ENCODE measurements around the gene TMEM109. TPM values are rescaled to one million over a fixed set of nuclear protein-coding genes. Genes with fewer than 3 reads are reported as not detected.
A peak's percentile ranks its signal among the peaks of the same experiment; 100 is the strongest.

The TMEM109 gene
- total and polyA plus RNA-seq, 2 donors: 32.9 to 183 TPM

DNA sequence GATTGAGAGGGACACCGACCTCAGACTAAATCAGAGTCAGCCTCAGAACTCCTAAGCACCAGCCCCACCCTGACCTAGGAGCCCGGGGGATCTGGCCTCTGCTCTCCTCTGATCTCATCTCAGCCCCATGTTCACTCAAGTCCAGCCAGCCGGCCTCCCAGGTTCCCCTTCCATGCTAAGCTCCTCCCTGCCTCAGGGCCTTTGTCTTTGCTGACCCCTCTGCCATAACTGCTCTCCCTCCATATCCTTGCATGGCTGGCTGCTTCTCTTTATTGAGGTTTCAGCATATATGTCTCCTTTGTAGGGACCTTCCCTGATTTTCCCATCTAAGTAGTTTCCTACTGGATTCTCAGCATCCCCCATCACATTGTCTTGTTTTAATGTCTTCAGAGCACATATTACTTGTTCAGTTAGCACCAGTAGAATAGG, 38.8 kb downstream of the TMEM109 start:
- no peaks in the 10 kb centered on the region for H3K4me1 ChIP-seq (ENCODE audit: insufficient read depth)

DNA sequence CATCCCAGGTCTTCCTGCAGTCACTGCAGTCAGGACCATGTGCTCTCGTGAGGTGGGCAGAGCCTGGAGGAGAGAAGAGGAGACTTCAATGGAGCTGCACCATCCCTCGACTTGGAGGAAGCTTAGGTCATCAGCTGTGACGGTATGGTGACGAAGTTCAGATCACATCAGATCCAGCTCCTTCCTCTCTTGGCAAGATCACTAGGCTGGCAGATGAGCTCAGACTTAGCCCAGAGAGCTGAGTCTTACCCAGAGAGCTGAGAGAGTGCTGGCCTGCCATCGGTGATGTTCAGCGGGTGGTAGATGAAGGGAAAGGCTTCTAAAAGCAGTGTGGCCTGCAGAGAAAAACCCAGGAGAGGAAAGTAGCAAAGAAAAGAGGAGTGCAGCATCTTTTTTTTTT, 39.8 kb downstream of the TMEM109 start:
- Histone ChIP-seq H3K4me3 (ENCODE audit: low read depth, low read length) (no peak overlapping the region), H3K36me3 (ENCODE audit: insufficient read depth) (no peaks in the 10 kb centered on the region), H3K4me1 (ENCODE audit: insufficient read depth) (no peaks in the 10 kb centered on the region), H3K27ac (ENCODE audit: low read depth) (no peak overlapping the region)
- WGBS: 73% methylated on average over 6 of the region's 6 CpGs
- no peak for DNase-seq (ENCODE audit: extremely low spot score)

More for the DNA sequence above, 38.8 kb downstream of the TMEM109 start:
- peak overlapping the region; percentile 48 for H3K4me3 ChIP-seq (ENCODE audit: low read depth, low read length)
- no peaks in the 10 kb centered on the region for H3K36me3 ChIP-seq (ENCODE audit: insufficient read depth)
- H3K27ac ChIP-seq (ENCODE audit: low read depth): peak overlapping the region; percentile 54
- 44% methylated on average over 3 of the region's 3 CpGs for WGBS
- DNase-seq (ENCODE audit: extremely low spot score): no peak

DNA sequence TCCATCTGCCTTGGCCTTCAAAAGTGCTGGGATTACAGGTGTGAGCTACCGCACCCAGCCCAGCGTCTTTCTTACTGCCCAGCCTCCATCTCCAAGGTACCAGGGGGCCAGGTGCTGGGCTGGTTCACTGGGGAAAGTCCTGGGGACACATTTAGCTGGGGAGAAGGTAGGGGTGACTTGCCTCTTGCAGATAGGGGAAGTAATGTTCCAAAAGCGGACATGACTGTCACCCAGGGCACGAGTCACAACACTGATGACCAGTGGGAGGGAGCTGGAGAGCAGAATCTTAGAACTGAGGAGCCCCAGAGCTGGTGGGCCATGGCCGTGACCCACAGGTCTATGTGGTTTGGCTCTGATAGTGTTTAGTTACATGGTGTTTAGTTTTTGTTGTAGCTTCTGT, 40.5 kb downstream of the TMEM109 start:
- DNase-seq (ENCODE audit: extremely low spot score): no peak
- H3K27ac ChIP-seq (ENCODE audit: low read depth): no peak overlapping the region
- H3K4me3 ChIP-seq (ENCODE audit: low read depth, low read length): no peak overlapping the region
- no peaks in the 10 kb centered on the region for H3K4me1 ChIP-seq (ENCODE audit: insufficient read depth)
- WGBS: 91% methylated on average over 5 of the region's 5 CpGs
- H3K36me3 ChIP-seq (ENCODE audit: insufficient read depth): no peaks in the 10 kb centered on the region

DNA sequence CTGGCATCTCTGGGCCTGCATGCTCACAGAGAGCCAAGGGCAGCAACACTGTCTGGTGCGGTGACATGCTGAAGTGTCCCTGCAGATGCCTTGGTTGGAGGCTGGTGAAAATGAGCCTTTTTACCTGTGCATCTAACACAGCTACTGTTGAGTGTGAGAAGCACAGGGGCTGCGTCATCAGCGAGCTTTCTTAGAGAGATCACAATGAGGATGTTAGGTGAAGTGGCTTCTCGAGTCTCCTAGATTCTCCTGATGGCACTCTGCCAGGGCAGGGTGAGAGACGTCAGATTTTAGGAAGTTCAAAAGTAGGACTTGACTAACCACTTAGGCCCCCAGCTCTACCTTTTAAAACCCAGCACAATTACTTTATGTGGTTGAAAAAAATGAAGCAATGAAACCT, 41.6 kb downstream of the TMEM109 start:
- H3K27ac ChIP-seq (ENCODE audit: low read depth): no peak overlapping the region
- no peak for DNase-seq (ENCODE audit: extremely low spot score)

DNA sequence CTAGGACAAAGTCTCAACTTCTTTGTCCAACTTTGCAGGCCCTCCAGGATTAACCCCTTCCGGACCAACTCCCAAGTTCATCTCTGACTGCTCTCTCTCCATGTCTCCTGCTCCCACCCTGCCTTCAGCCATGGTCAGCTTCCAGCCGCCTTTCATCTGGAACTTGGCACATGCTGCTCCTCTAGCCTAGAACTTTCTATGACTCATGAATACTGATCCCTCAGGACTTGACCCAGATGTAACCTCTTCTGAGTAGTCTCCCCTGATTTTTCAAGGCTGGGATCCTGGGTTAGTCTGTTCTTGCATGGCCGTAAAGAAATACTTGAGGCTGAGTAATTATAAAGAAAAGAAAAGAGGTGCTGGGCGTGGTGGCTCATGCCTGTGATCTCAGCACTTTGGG, 43.2 kb downstream of the TMEM109 start:
- H3K4me1 ChIP-seq (ENCODE audit: insufficient read depth): no peaks in the 10 kb centered on the region
- WGBS: 78% methylated on average over 4 of the region's 4 CpGs
- DNase-seq (ENCODE audit: extremely low spot score): no peak
- no peaks in the 10 kb centered on the region for H3K36me3 ChIP-seq (ENCODE audit: insufficient read depth)
- no peak overlapping the region for H3K4me3 ChIP-seq (ENCODE audit: low read depth, low read length)
- no peak overlapping the region for H3K27ac ChIP-seq (ENCODE audit: low read depth)

More for the DNA sequence above, 41.6 kb downstream of the TMEM109 start:
- H3K36me3 ChIP-seq (ENCODE audit: insufficient read depth): no peaks in the 10 kb centered on the region
- WGBS: 50% methylated on average over 5 of the region's 5 CpGs
- H3K4me1 ChIP-seq (ENCODE audit: insufficient read depth): no peaks in the 10 kb centered on the region
- no peak overlapping the region for H3K4me3 ChIP-seq (ENCODE audit: low read depth, low read length)

DNA sequence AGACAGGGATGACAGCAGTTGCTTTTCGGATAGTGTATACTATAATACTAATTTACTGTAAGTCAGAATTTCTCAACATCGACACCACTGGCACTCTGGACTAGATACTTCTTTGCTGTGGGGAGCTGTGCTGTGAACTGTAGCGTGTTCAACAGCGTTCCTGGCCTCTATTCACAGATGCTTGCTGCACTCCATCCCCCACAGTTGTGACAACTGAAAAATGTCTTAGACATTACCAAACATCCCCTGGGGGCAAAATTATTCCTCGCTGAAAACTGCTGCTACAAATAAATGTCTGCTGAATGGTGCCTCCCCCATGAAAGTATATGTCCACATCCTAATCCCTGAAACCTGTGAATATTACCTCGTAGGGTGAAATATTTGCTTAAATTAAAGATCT, 45.5 kb downstream of the TMEM109 start:
- H3K27ac ChIP-seq (ENCODE audit: low read depth): no peak overlapping the region
- DNase-seq (ENCODE audit: extremely low spot score): no peak
- 75% methylated on average over 6 of the region's 6 CpGs for WGBS
- no peaks in the 10 kb centered on the region for H3K36me3 ChIP-seq (ENCODE audit: insufficient read depth)
- no peaks in the 10 kb centered on the region for H3K4me1 ChIP-seq (ENCODE audit: insufficient read depth)
- H3K4me3 ChIP-seq (ENCODE audit: low read depth, low read length): no peak overlapping the region

DNA sequence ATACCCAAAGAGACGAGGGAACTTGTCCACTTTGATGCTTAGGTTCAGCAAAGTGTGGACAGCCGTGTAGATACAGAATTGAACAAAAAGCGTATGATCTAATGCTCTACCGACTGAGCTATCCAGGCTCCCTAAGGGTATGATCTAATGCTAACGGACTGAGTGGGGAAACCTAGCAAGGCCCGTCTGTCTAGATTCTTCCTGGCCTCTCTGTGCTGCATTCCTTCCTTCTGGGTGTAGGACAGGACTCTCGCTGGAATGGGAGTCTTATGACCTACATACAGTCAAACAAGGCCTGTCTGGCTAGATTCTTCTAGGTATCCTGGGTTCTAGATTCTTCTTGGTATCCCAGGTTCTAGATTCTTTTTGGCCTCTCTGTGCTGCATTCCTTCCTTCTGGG, 46.4 kb downstream of the TMEM109 start:
- no peaks in the 10 kb centered on the region for H3K4me1 ChIP-seq (ENCODE audit: insufficient read depth)
- 87% methylated on average over 7 of the region's 7 CpGs for WGBS
- no peak overlapping the region for H3K27ac ChIP-seq (ENCODE audit: low read depth)
- DNase-seq (ENCODE audit: extremely low spot score): no peak
- no peaks in the 10 kb centered on the region for H3K36me3 ChIP-seq (ENCODE audit: insufficient read depth)
- no peak overlapping the region for H3K4me3 ChIP-seq (ENCODE audit: low read depth, low read length)

DNA sequence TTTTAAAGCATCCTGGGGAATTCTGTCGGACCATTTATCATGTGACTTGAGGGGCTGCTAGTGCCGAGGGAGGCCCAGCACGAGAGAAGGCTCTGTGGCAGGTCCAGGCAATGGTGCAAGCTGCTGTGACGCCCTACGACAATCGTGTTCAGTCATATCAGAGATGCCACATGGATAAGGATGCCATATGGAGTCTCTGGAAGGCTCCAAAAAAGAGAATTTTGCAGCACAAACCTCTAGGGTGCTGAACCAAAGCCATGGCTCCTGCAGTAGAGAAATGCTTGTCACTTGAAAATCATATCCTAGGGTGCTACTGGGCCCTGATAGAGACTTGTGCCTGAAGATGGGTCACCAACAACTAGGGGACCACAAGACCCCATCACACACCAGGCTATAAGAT, 50.8 kb downstream of the TMEM109 start:
- no peak overlapping the region for H3K4me3 ChIP-seq (ENCODE audit: low read depth, low read length)
- DNase-seq (ENCODE audit: extremely low spot score): no peak
- WGBS: 72% methylated on average over 6 of the region's 6 CpGs

DNA sequence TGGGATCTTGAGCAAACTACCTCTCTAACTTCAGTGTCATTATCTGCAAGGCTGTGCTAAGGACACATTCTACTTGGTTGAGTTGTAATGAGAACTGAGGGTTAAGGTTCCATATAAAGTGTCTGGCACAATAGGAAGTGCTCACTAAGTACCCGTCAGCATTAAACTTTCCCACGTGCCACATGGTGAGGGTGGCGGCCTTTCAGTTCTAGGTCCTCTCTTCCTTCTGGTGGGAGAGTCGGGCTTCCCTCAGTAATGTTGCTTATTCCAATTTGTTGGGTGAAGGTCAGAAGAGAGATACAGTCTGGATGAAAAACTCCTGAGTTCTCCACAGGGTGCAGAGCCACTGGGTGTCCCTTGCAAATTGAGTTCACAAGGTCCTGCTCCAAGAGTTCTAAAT, 52.9 kb downstream of the TMEM109 start:
- H3K4me3 ChIP-seq (ENCODE audit: low read depth, low read length): no peak overlapping the region
- 76% methylated on average over 4 of the region's 4 CpGs for WGBS
- H3K36me3 ChIP-seq (ENCODE audit: insufficient read depth): no peaks in the 10 kb centered on the region
- no peak for DNase-seq (ENCODE audit: extremely low spot score)
- no peaks in the 10 kb centered on the region for H3K4me1 ChIP-seq (ENCODE audit: insufficient read depth)
- H3K27ac ChIP-seq (ENCODE audit: low read depth): no peak overlapping the region

More for the DNA sequence above, 50.8 kb downstream of the TMEM109 start:
- Histone ChIP-seq H3K4me1 (ENCODE audit: insufficient read depth) (no peaks in the 10 kb centered on the region), H3K36me3 (ENCODE audit: insufficient read depth) (no peaks in the 10 kb centered on the region), H3K27ac (ENCODE audit: low read depth) (no peak overlapping the region)

DNA sequence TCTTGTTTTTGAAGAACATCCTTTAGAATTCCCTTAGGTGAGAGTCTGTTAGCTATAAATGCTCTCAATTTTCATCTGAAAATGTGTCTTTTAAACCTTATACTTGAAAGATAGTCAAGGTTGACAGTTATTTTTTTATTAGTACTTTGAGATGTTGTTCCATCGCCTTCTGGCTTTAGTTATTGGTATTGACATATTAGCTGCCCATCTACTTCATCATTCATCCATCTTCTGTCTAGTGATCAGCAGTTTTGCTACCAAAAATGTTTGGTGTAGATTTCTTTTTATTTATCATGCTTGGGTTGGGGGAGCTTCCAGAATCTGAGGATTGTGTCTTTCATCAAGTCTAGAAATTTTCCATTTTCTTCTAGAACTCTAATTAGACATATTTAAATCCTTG, 54.3 kb downstream of the TMEM109 start:
- Histone ChIP-seq H3K27ac (ENCODE audit: low read depth) (no peak overlapping the region), H3K4me1 (ENCODE audit: insufficient read depth) (no peaks in the 10 kb centered on the region), H3K4me3 (ENCODE audit: low read depth, low read length) (no peak overlapping the region), H3K36me3 (ENCODE audit: insufficient read depth) (no peaks in the 10 kb centered on the region)
- DNase-seq (ENCODE audit: extremely low spot score): no peak
- 99% methylated on average over 1 of the region's 1 CpG for WGBS

DNA sequence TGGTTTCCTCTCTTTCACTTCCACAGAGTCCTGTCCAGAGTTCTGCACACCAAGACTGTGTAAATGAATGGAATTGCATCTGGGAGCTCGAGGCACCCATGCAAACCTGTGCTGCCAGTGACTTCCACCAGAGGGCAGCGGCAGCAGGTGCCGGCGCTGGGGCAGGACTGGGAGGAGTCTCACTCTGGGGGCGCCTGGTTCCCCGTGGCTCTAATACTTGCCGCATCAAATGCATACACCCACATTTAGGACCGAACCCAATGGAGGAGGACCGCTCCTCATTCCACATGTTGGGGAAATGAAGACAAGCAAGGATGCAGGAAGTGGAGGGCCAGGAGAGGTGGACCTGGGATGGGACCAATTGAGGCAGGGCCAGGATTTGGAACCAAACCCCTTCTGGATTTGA, 56.4 kb downstream of the TMEM109 start:
- H3K4me3 ChIP-seq (ENCODE audit: low read depth, low read length): no peak overlapping the region
- DNase-seq (ENCODE audit: extremely low spot score): no peak
- H3K27ac ChIP-seq (ENCODE audit: low read depth): no peak overlapping the region
- H3K36me3 ChIP-seq (ENCODE audit: insufficient read depth): no peaks in the 10 kb centered on the region
- no peaks in the 10 kb centered on the region for H3K4me1 ChIP-seq (ENCODE audit: insufficient read depth)
- 17% methylated on average over 9 of the region's 9 CpGs for WGBS

DNA sequence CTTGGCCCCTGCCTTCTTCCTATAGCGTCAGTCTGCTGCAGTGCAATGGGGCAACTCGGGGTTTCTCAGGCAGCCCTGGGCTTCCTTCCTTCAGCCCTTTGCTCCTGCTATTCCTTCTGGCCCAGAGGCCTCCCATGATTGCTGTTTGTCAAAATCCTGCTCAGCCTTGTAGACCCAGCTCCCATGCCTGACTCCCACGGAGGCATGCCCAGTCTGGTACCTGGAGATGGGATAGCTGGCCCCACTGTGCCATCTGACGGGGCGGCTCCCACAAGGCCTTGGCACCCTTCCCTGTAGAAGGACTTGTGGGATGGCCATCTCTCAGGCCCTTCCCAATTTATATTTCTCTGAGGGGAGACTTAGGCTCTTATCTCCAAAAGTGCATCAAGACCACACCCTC, 56.9 kb downstream of the TMEM109 start:
- no peaks in the 10 kb centered on the region for H3K36me3 ChIP-seq (ENCODE audit: insufficient read depth)
- WGBS: 90% methylated on average over 5 of the region's 5 CpGs
- no peaks in the 10 kb centered on the region for H3K4me1 ChIP-seq (ENCODE audit: insufficient read depth)
- H3K4me3 ChIP-seq (ENCODE audit: low read depth, low read length): no peak overlapping the region
- DNase-seq (ENCODE audit: extremely low spot score): no peak
- H3K27ac ChIP-seq (ENCODE audit: low read depth): no peak overlapping the region

DNA sequence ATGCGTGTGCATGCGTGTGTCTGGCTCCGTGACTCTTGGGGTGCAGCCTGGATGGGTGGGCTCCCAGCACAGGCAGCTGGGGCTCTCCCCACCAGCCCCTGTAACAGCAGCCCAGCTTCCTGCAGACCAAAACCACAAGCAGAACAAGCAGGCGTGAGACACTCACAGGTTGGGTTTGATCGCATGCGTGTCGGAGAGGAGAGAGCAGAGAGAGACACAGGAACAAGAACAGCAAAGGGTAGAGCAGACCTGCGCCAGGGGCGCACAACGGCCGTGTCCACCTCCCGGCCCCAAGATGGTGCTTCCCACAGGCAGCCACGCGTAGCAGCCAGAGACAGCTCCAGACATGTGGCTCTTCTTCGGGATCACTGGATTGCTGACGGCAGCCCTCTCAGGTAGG, 57.6 kb downstream of the TMEM109 start, which contains the start of gene CD6:
Gene CD6, plus strand, starts transcription at position 161 of the 400 bp plus-strand sequence. Its CDS starts 186 bp downstream, at position 347.
- WGBS: 83% methylated on average over 16 of the region's 16 CpGs
- no peaks in the 10 kb centered on the region for H3K36me3 ChIP-seq (ENCODE audit: insufficient read depth)
- no peak for DNase-seq (ENCODE audit: extremely low spot score)
- H3K4me3 ChIP-seq (ENCODE audit: low read depth, low read length): peak within 1 kb of the TSS; percentile 19
- H3K4me1 ChIP-seq (ENCODE audit: insufficient read depth): no peaks in the 10 kb centered on the region
- H3K27ac ChIP-seq (ENCODE audit: low read depth): no peak within 1 kb of the TSS

DNA sequence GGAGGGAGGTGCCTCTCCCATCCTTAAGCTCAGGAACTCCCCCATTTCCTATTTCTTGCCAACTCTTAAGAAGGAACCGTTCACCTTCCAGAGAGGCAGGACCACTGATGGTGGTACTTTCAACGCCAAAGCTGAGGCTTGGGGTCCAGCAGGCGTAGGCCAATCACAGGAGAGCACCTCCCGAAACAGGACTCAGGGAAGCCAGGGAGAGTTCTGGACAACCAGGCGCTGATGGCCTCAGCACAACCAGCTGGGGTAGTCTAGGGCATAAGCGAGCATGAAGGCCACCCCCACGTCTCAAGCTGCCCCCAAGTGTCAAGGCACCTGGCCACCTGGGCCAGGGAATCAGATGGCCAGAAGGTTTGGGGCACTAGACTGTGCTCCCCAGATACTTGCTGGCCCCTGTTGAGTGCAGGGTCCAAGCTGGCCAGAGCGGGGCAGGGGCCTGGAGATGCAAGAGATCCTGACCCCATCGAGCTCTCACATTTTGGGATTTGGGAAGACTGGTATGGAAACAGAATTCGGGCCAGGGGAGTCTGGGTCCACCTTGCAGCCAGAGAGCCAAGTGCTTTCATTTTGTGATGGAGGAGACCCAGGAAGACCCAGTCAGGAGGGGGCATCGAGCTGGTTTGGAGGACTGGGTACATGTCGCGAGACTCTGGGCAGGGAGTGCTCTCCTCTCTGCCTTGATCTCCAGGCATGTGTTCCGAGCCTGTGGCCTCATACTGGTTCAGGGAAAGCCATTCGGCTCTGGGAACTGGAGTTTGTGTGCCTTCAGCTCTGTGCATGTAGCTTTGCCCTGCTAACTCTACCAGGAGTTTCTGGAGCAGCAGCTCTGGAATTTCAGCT, 58.4 kb downstream of the TMEM109 start:
- H3K4me1 ChIP-seq (ENCODE audit: insufficient read depth): no peaks in the 10 kb centered on the region
- peak overlapping the region; percentile 19 for H3K4me3 ChIP-seq (ENCODE audit: low read depth, low read length)
- WGBS: 85% methylated on average over 15 of the region's 15 CpGs
- no peak overlapping the region for H3K27ac ChIP-seq (ENCODE audit: low read depth)
- no peaks in the 10 kb centered on the region for H3K36me3 ChIP-seq (ENCODE audit: insufficient read depth)
- no peak for DNase-seq (ENCODE audit: extremely low spot score)

All from urinary bladder (tissue), 4 donors.